GM18498 (cell line): ENCODE data around the gene PDE8A.

Source experiments
- ATAC-seq: cut with Tn5 transposase; IDR thresholded peaks from one replicate; pipeline ENCODE4 v1.9.1; 2021; ENCODE audit warnings: mild to moderate bottlenecking, moderate library complexity; ENCODE audit not compliant: unreplicated experiment

PDE8A gene, protein sequence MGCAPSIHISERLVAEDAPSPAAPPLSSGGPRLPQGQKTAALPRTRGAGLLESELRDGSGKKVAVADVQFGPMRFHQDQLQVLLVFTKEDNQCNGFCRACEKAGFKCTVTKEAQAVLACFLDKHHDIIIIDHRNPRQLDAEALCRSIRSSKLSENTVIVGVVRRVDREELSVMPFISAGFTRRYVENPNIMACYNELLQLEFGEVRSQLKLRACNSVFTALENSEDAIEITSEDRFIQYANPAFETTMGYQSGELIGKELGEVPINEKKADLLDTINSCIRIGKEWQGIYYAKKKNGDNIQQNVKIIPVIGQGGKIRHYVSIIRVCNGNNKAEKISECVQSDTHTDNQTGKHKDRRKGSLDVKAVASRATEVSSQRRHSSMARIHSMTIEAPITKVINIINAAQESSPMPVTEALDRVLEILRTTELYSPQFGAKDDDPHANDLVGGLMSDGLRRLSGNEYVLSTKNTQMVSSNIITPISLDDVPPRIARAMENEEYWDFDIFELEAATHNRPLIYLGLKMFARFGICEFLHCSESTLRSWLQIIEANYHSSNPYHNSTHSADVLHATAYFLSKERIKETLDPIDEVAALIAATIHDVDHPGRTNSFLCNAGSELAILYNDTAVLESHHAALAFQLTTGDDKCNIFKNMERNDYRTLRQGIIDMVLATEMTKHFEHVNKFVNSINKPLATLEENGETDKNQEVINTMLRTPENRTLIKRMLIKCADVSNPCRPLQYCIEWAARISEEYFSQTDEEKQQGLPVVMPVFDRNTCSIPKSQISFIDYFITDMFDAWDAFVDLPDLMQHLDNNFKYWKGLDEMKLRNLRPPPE

DNA sequence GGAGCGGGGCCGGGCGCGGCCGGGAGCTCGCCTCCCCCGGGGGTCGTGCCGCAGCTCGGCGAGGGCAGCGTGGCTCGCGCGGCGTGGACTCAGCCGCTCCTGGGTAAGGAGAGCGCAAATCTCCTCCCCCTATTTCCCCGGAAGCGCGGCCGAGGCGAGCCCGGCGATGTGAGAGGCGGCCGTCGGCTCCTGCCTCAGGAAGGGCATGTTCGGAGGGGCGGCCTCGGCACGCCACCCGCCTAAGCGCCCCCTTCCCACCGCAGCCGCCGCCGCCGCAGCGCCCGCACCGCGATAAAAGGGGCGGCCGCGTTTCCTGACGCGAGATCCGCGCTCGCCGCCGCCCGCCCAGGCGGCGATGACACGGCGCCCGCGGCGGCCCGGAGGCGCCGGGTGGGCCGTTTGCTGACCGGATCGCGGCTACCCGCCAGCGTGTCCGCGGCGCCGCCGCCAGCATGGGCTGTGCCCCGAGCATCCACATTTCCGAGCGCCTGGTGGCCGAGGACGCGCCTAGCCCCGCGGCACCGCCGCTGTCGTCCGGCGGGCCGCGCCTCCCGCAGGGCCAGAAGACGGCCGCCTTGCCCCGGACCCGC, at the start of gene PDE8A:
PDE8A (plus strand) TSS at position 146 of the 590 bp plus-strand sequence; CDS start at position 453, 307 bp downstream.
- ATAC-seq = peak; percentile 24

DNA sequence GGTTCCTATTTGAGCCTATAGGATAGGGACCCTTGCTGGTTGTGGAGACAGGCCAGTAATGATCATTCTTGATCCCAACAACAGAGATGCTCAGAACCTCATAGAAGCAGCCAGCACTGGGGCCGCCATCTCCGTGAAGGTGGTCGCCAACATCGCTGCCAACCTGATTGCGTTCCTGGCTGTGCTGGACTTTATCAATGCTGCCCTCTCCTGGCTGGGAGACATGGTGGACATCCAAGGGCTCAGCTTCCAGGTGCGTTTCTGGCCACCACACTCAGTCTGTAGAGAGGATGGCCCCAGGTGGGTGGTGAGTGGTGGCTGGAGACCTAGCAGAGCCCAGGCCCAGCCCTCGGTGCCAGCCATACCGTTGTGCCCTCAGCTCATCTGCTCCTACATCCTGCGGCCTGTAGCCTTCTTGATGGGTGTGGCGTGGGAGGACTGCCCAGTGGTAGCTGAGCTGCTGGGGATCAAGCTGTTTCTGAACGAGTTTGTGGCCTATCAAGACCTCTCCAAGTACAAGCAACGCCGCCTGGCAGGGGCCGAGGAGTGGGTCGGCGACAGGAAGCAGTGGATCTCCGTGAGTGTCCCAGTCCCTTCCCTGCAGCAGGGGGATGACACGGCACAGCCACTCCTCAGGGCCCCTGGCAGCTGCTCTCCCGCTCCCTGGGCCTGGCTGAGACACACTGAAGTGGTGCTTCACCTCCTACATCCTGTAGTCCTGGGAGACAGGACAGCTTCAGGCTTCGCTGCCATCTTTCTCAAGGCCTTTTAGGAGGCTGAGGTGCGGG, 46.5 kb upstream of the PDE8A start:
- no peak for ATAC-seq

DNA sequence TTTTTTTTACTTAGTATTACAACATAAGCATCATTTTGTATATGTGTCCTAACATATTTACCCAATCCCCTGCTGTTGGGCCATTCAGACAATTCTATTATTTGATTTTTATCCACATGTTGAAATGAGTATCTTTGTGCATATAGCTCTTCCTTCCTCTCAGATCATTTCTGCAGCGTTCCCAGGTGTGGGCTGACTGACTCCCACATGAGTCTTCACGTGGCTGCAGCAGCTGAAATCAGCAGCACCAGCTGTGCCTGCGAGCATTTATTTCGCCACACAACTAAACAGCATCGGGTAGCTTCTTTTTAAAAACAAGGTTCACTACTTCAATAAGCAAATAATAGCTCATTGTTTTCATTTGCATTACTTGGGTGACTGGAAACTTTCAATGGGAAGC, 44.5 kb upstream of the PDE8A start:
- ATAC-seq = no peak

DNA sequence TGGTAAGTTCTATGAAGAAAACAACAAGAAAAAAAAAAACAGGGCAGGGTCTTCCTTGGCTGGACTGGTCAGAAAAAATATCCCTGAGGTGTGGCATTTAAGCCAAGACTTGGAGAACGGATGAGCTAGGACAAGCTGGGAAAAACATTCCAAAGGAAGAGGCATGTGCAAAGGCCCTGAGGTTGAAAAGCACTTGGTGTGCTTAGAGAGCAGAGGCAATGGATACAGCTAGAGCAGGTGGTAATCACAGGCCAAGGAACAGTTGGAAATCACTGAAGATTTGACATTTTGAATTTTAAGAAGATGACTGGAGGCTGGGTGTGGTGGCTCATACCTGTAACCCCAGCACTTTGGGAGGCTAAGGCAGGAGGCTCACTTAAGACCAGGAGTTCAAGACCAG, 42.9 kb upstream of the PDE8A start:
- no peak for ATAC-seq

DNA sequence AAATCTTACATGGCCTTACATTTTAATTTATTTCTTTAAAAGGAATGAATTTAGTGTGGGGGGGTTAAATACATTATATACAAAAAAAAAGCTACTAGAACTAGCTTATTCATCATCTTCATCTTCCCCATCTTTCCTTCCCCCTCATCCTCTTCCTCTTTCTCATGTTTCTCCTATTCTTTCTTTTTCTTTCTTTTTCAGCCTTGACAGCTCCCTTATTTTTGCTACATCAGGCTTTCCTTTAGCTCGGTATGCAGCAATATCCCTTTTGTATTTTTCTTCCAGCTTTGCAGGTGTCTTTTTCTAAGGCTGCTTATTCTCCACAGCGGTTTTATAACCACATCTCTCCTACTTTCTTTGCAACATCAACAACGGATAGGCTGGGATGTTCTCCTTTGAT, 41.3 kb upstream of the PDE8A start:
- no peak for ATAC-seq

DNA sequence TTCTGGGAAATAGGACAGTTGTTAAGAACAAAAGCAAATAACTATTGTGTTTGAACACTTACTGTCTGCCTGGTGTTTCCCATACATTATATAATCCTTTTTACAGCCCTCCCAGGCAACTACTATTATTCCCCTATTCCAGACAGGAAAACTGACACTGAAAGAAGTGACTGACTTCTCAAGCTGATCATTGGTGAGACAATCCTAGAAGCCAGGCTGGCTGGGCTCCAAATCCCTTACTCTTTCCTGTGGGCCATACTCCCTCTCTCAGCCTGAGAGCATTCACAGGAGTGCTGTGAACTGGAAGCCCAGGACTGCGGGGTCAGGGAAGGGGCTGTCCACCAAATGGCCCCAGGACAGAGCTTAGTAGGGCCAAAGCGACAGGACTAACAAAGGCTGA, 39.2 kb upstream of the PDE8A start:
- ATAC-seq = no peak

DNA sequence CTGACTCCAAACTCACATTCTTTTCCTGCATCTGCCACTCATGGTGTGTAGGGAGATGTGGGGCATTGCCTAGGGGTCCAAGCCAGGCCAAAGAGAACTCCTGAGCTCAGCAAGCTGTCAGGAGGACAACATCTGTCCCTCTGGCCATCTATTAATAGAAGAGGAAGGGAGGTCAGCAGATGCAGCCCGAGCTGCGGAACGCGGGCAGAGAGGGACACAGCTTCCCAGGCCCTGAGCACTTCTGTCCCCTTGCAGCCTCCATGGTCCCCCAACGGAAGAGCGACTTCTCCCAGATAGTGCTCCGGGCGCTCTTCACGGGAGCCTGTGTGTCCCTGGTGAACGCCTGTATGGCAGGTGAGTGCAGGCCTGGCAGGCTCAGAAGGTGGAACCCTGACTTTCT, 37.3 kb upstream of the PDE8A start:
- ATAC-seq = no peak

DNA sequence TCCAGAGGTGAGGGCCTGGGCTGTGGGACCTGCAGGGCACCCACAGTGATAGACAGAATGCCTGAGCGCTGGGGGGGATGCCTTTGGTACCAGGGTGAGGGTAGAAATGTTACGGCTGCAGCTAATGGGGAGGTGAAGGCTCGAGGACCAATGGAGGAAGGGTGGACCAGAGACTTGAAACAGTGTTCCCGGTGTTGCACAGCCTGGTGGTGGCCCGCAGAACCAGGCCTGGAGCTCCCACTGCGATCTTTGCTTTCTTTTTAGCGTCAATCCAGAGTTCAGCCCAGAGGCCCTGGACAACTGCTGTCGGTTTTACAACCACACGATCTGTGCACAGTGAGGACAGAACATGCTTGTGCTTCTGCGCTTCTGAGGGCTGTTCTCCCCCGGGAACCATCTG, 36.8 kb upstream of the PDE8A start:
- no peak for ATAC-seq

DNA sequence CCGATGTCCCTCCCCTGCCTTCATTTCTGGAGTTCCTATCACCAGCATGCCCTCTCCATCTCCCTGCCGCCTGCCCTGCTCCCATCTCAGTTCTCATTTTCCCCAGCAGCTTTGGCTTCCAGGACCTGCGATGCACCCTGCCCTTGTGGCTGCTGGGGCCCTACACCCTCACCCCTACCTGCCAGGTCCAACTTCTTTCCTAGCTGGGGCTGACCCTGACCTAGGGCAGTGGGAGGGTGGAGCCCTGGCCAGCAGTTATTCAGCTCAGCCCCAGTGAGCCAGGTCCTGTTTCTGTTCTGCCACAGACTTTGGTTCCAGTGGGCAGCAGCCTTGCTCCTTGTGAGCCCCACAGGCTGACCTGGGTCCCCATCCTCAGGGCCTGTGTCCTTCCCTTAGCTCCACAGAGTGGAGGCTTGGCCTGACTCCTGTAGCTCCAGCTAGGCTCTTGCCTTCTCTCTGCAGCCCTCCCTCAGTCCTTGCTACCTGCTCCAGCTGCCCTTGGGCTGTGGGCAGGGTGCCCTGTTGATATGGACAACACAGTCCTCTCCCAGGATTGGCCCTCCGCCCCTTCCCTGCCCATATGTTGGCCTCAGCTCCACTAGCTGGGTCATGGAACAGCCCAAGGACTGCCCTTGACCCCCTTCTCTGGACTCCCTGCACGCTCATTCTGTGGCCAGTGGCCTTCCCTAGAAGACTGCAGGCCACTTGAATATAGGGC, 34.7 kb upstream of the PDE8A start:
- ATAC-seq = no peak

DNA sequence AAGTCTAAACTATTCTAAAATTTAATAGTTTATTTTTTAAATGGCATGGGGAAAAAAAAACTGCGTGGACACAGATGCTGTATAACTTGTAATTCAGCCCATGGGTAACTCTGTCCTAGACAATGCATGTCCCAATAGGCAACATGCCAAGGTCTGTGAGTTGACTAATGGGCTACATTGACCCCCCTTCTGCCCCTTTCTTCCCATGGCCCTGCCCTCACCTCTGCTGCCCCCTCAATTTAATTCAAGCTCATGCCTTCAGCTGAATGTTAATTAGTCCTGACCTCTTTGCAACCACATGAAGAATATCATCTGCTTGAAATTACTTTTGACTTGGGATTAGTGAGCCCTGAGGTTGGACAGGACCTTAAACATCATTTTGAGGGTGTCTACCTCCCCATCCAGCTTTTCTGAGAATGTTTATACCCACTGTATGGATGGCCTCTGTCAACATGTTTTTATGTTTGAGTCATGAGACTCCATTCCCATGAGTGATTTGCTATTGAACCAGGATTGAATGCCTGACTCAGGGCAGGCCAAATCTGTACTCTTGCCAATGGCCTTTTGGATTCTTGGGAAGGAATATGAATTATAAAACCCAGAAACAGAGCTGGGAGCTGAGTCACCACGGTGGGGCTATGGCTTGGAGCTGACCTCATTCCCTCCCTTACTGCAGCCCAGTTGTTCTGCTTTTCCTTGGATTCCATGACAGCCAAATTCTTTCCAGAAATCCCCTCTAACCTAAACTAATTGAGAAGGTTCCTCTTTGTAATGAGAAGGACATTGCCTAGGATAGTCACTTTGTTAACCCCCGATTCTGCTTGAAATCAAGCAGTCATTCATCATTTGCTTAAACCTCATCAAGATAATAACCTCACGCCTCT, 33.5 kb upstream of the PDE8A start:
- no peak for ATAC-seq

DNA sequence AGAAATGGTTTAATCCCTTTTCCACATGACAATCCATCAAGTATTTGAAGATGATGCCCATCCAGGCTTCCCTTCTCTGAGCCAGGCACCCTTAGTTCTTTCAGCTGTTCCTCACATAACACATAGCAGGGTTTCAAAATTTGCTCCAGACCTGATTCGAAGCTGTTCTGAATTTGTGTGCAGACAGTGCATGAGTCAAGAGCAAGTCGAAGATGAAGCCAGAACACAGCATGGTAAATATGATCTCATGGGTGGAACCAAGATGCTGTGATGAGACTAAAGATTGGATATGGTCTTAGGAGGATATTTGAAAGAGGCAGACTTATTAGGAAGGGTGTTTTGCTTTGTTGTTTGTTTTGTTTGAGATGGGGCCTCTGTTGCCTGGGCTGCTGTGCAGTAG, 32.6 kb upstream of the PDE8A start:
- ATAC-seq = no peak

DNA sequence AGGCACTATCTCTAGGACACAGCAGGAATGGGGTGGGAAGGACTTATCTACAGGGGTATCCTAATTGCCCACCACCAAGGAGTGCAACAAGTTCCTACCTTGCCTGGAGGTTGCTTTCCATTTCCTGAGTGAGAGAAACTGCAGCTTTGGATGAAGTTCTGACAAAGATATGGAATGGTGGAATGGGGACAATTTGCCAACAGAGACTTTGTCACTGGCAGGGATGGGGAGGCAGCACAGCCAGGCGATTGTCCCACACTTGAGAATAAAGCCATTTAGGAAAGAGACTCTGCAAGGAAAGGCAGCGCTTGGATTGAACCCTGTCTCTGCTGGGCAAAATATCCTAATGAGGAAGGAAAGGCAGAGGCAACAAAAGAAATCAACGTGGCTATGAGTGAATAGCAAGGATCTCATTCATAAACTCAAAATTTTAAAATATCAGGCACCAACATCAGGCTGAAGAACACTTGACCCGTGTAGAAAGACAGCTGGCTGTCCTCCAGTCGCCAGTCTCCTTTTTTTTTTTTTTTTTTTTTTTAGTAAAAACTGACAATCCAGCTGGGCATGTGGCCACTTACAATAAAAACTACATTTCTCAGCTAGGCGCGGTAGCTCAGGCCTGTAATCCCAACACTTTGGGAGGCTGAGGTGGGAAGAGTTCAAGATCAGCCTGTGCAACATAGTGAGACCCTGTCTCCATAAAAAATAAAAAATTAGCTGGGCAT, 31.6 kb upstream of the PDE8A start:
- ATAC-seq = no peak

DNA sequence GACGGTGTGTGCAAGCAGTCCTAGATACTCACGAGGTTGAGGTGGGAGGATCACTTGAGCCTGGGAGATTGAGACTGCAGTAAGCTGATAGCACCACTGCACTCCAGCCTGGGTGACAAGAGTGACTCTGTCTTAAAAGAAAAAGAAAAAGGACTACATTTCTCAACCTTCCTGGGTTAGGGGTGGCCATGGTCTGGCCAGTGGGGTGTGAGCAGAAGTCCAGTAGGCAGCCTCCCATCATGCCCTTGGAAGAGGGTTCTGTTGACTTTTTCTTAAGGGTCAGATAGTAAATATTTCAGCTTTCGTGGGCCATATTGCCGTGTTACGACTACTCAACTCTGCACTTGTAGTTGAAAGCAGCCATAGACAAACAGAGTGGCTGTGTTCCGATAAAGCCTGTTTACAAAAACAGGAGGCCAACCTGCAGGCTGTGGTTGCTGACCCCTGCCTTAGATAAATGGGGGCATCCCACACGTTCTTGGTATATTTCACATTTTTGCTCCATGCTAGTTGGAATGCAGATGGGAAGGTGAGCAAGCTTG, 31.0 kb upstream of the PDE8A start:
- no peak for ATAC-seq

DNA sequence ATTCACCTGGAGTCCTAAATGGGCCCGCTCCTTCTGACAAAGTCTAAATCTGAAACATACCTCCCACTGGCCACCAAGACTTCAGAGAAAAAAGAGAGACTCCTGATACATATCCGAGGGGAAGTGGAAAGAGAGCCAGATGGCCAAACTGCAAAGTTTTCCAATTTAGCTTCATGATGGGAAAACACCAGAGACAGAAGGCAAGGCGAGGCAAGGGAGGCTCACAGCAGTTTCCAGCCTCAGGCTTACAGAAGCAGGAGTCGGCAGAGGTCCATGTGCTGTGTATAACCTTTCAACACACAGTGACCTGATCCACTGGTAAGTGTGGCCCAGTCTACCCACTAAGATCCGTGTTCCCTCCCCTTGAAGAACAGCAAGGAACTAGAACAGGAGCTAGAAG, 29.9 kb upstream of the PDE8A start:
- no peak for ATAC-seq

DNA sequence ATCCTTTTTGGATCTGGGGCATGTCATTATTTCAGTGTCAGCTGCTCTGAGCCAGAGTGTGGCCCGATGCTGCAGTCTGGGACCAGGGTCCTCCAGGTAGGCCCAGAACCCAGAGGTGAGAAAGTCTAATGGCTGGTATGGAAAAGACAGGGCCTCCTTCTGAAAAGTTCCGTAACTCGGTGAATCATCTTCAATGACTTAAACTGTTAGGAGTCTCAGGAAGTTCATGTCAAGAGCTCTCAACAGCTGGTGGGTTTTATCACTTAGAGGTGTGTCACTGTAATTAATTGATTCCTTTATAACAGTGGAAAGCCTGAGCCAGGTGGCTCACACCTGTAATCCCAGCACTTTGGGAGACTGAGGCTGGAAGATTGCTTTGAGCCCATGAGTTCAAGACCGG, 28.5 kb upstream of the PDE8A start:
- ATAC-seq = no peak

DNA sequence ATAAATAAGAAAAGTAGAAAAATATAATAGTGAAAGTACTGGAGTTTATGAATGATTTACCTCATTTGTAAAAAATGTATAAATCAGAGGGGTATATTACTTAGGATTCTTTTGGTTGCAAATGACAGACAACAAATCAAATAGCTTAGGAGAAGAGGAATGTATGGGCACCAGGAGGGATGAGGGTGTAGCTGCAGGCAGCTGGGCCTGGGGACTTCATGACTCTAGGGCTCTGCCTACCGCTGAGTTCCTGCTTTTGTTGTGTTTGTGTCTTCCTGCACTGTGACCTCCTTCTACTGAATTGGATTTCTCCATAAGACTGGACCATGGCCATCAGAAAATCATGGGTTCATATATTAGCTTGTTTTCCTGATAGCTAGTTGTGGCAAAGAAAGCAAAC, 27.9 kb upstream of the PDE8A start:
- no peak for ATAC-seq

DNA sequence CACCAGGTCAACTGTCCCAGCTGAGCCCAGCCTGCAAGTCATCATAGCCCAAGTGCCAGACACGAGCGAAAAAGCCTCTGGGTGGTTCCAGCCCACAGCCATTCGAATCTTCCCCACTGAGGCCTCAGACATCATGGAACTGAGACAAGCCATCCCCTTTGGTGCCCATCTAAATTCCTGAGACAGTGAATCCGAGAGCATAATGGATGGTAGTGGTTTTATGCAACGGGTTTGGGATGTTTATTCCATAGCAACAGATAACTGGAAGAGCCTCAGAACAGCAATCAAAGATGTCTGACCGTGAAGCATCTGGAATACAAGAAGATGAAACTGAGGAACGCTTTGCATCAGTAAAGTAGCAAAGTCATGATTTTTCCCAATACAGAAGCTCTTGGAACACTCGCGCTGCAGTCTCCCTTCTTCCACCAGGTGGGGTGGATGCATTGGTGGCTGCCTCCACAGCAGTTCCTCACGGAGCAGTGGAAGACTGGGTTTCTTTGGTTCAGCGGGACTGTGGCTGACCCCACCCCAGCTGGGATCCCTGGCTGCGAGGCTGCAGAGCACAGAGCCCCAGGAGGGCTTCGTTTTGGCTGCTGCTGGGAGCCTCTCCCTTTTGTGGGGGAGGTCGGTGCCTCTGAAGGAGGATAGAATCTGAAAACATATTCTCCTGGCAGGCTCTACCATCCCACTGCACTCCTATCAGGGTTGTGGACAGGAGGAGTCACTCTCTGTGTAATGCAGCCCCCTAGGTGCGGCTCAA, 26.4 kb upstream of the PDE8A start:
- ATAC-seq = no peak

DNA sequence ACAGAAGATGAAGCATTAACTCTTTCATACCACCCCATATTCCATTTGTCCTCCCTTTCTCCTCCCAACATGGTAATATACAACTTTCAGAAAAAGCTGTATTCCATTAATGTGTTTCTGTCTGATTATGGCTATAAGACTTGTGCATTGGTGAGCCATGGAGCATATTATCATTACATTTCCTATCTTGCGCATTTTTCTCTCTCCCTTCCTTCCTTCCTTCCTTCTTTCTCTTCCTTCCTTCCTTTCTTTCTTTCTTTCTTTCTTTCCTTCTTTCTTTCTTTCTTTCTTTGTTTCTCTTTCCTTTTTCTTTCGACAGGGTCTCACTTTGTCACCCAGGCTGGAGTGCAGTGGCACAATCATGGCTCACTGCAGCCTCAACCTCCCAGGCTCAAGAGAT, 25.5 kb upstream of the PDE8A start:
- ATAC-seq = no peak
